Measurements from ENCODE around the gene GLA. TPM values are rescaled to one million over a fixed set of nuclear protein-coding genes. Genes with fewer than 3 reads are reported as not detected.

GLA gene
- total RNA-seq (2021; ENCODE audit: unreplicated experiment) (115 TPM), Bru-seq, nascent RNA (percentile 82 among the genes with signal in this experiment), BruChase-seq, experiment 1, labeled RNA remaining after a 2-hour chase (percentile 85 among the genes with signal in this experiment), BruChase-seq, experiment 2, labeled RNA remaining after a 6-hour chase (percentile 91 among the genes with signal in this experiment)
- polyA plus RNA-seq (2012; ENCODE audit: insufficient read length), result 55.5 TPM
- long read RNA-seq, transcript GLA-204 (3 exons, 793 nt), result minor isoform, 10 of 102 reads
- long read RNA-seq, transcript GLA-201 (7 exons, 1,318 nt), result major isoform, 57 of 102 reads
- long read RNA-seq, partial matches to known transcripts, result 23 of 102 reads
- long read RNA-seq, other reads (novel, unspliced or antisense), result 11 of 102 reads

- in situ Hi-C loops (cut with HindIII; ENCODE audit: low pct_unique_long_range_greater_than_20kb, low sequenced_read_pairs), result no loop called here
- peak; percentile 97 for ATAC-seq
- H3K36me3 ChIP-seq (ENCODE audit: control insufficient read depth, insufficient read depth, low read length), result peaks cover 9% of the 10 kb centered on the region
- peaks cover 12% of the 10 kb centered on the region for H3K4me1 ChIP-seq (ENCODE audit: control insufficient read depth, insufficient read depth, low read length)
- peak within 1 kb of the TSS; percentile 87 for H3K27ac ChIP-seq (ENCODE audit: low read length)
- ChIA-PET CTCF (no interaction called here), POLR2A (interaction anchor here (0.7 kb wide), 1 partner anchor 58 kb away, joined by 4 read pairs; no protein-coding TSS in a partner anchor)
- peak; percentile 89 for TF ChIP-seq TCF7L2 (IDR thresholded peaks at IDR 0.05; ENCODE audit: low read depth, low read length)
- peak in 1 of 2 experiments; percentile 13; a peak in 1 of 4 replicates for TF ChIP-seq REST (IDR thresholded peaks at IDR 0.05; ENCODE audit: insufficient read depth in 1 of 2, low read depth in 2 of 2, low read length in 1 of 2)
- peak; percentile 82; the same call in 1 of the 2 replicates for TF ChIP-seq POLR2AphosphoS5 (IDR thresholded peaks at IDR 0.05; ENCODE audit: low read depth, low read length)
- TF ChIP-seq SIN3A (IDR thresholded peaks at IDR 0.05; ENCODE audit: borderline replicate concordance, insufficient read depth, low read depth, low read length), result 0 out of 2 replicates have a peak, but pooled peaks have one; percentile 73
- no peak for TF ChIP-seq CTCF (IDR thresholded peaks at IDR 0.05)
- no peaks in the 10 kb centered on the region for H3K9me3 ChIP-seq (ENCODE audit: control insufficient read depth, insufficient read depth, low read depth, low read length)
- H3K4me3 ChIP-seq (ENCODE audit: low read depth in 2 of 2, low read length in 2 of 2), result peak within 1 kb of the TSS; percentile 99
- intact Hi-C loops (cut with micrococcal nuclease; ENCODE audit: unreplicated experiment), result no loop called here
- no TSS peak for BruUV-seq (replicated peaks)
- no peaks in the 10 kb centered on the region for H3K27me3 ChIP-seq (ENCODE audit: control insufficient read depth, insufficient read depth, low read length)
- peak; percentile 99 for DNase-seq (ENCODE audit: low read depth, low spot score)
Observed at GRCh38 chrX:101407748-101408531, at the start of gene GLA, which contains the start of gene HNRNPH2. TSS of gene GLA (minus strand) at chrX:101407925. CDS start at chrX:101407903, 22 bp downstream. TSS of gene HNRNPH2 (plus strand) at chrX:101408222. CDS start at chrX:101411989, 3,767 bp downstream.

- TF ChIP-seq TCF7L2 (IDR thresholded peaks at IDR 0.05; ENCODE audit: low read depth, low read length), result no peak
- TF ChIP-seq SIN3A (IDR thresholded peaks at IDR 0.05; ENCODE audit: borderline replicate concordance, insufficient read depth, low read depth, low read length), result no peak
- no peak for TF ChIP-seq REST (IDR thresholded peaks at IDR 0.05; ENCODE audit: insufficient read depth in 1 of 2, low read depth in 2 of 2, low read length in 1 of 2)
- no peak for TF ChIP-seq POLR2AphosphoS5 (IDR thresholded peaks at IDR 0.05; ENCODE audit: low read depth, low read length)
- no peak for TF ChIP-seq CTCF (IDR thresholded peaks at IDR 0.05)
- no peak for DNase-seq (ENCODE audit: low read depth, low spot score)
- Histone ChIP-seq H3K9me3 (ENCODE audit: control insufficient read depth, insufficient read depth, low read depth, low read length) (no peaks in the 10 kb centered on the region), H3K27ac (ENCODE audit: low read length) (no peak overlapping the region), H3K36me3 (ENCODE audit: control insufficient read depth, insufficient read depth, low read length) (no peaks in the 10 kb centered on the region), H3K4me3 (ENCODE audit: low read depth in 2 of 2, low read length in 2 of 2) (no peak overlapping the region), H3K4me1 (ENCODE audit: control insufficient read depth, insufficient read depth, low read length) (no peaks in the 10 kb centered on the region), H3K27me3 (ENCODE audit: control insufficient read depth, insufficient read depth, low read length) (no peaks in the 10 kb centered on the region)
- ATAC-seq, result no peak
- in situ Hi-C loops (cut with HindIII; ENCODE audit: low pct_unique_long_range_greater_than_20kb, low sequenced_read_pairs), result no loop called here
- POLR2A ChIA-PET, result no interaction called here
- intact Hi-C loops (cut with micrococcal nuclease; ENCODE audit: unreplicated experiment), result no loop called here
- CTCF ChIA-PET, result no interaction called here
- no TSS peak for BruUV-seq (replicated peaks)
Observed at GRCh38 chrX:101452056-101452455, 44.3 kb upstream of the GLA start.

Measured in Panc1 (cell line).